ENCODE measurements around the gene PMS1. TPM values are rescaled to one million over a fixed set of nuclear protein-coding genes. Genes with fewer than 3 reads are reported as not detected.

Gene PMS1
- total and polyA plus RNA-seq, 9 of the 15 experiments (the other 6 are each of a cell fraction or from before 2014, with no cell fraction given) = 14.5 to 29.8 (median 24.7) TPM

- Histone ChIP-seq H3K36me3 (ENCODE audit: control insufficient read depth, insufficient read depth, low read length) (peaks cover 64% of the 10 kb centered on the region), H3K9me1 (ENCODE audit: control insufficient read depth, insufficient read depth, low read length) (no peaks in the 10 kb centered on the region), H3K4me3 (no peak overlapping the region), H3K9me3 (replicated peaks; ENCODE audit: control insufficient read depth, insufficient read depth, low read depth, low read length) (no peaks in the 10 kb centered on the region), H3K79me2 (ENCODE audit: control insufficient read depth, insufficient read depth, low read length) (no peaks in the 10 kb centered on the region; the same call in 2 of the 3 replicates), H4K20me1 (replicated peaks; ENCODE audit: control insufficient read depth, insufficient read depth, low read length) (no peaks in the 10 kb centered on the region), H3K27ac (ENCODE audit: extremely low read depth, low read depth, low read length) (no peak overlapping the region), H3K9ac (ENCODE audit: insufficient read depth in 1 of 2, low read depth in 2 of 2, low read length in 2 of 2) (no peak overlapping the region), H3K27me3 (ENCODE audit: control insufficient read depth in 2 of 2, insufficient read depth in 2 of 2, low read length in 2 of 2) (no peaks in the 10 kb centered on the region), H2AFZ (ENCODE audit: low read depth, low read length) (no peak overlapping the region), H3K4me2 (ENCODE audit: insufficient read depth, low read length) (no peak overlapping the region), H3K4me1 (replicated peaks in 1 of 2; ENCODE audit: control insufficient read depth in 2 of 2, insufficient read depth in 2 of 2, low read length in 2 of 2) (no peaks in the 10 kb centered on the region)
- FAIRE-seq (no peak), ATAC-seq (no peak), DNase-seq (ENCODE audit: extremely low read depth in 1 of 4, low spot score in 3 of 4) (no peak)
- no peak for TF ChIP-seq PYGO2 (tag; IDR thresholded peaks at IDR 0.05)
- no peak for TF ChIP-seq FOXK1 (CRISPR knock-in tag; IDR thresholded peaks at IDR 0.05; ENCODE audit: borderline replicate concordance)
- no peak for TF ChIP-seq ZNF282 (CRISPR knock-in tag; IDR thresholded peaks at IDR 0.05)
- POLR2A ChIA-PET = interaction anchor here (0.8 kb wide), 1 partner anchor 314 kb away, joined by 3 read pairs; no protein-coding TSS in a partner anchor
- in situ Hi-C loops (cut with MboI) = no loop called here
- CTCF ChIA-PET (ENCODE audit: low intra/inter-chr PET ratio) = no interaction called here
- BruUV-seq (replicated peaks) = no TSS peak
- intact Hi-C loops (cut with micrococcal nuclease) = loop anchor here (10.0 kb wide), 1 partner anchor 162 kb away; no protein-coding TSS in a partner anchor
- 93% methylated on average over 2 of the region's 2 CpGs for WGBS (ENCODE audit: insufficient coverage, low coverage, missing lambda C conversion rate)
Observed at GRCh38 chr2:189802396-189802912, 18.2 kb downstream of the PMS1 start.

- no peak for FAIRE-seq
- Histone ChIP-seq H3K27me3 (ENCODE audit: control insufficient read depth in 2 of 2, insufficient read depth in 2 of 2, low read length in 2 of 2) (no peaks in the 10 kb centered on the region), H3K4me2 (ENCODE audit: insufficient read depth, low read length) (no peak overlapping the region), H3K9me1 (ENCODE audit: control insufficient read depth, insufficient read depth, low read length) (no peaks in the 10 kb centered on the region), H3K27ac (ENCODE audit: extremely low read depth, low read depth, low read length) (no peak overlapping the region), H3K9ac (ENCODE audit: insufficient read depth in 1 of 2, low read depth in 2 of 2, low read length in 2 of 2) (no peak overlapping the region), H3K4me1 (replicated peaks in 1 of 2; ENCODE audit: control insufficient read depth in 2 of 2, insufficient read depth in 2 of 2, low read length in 2 of 2) (no peaks in the 10 kb centered on the region), H3K9me3 (replicated peaks; ENCODE audit: control insufficient read depth, insufficient read depth, low read depth, low read length) (no peaks in the 10 kb centered on the region), H3K4me3 (no peak overlapping the region), H3K79me2 (ENCODE audit: control insufficient read depth, insufficient read depth, low read length) (no peaks in the 10 kb centered on the region; the same call in 2 of the 3 replicates), H4K20me1 (replicated peaks; ENCODE audit: control insufficient read depth, insufficient read depth, low read length) (no peaks in the 10 kb centered on the region), H2AFZ (ENCODE audit: low read depth, low read length) (no peak overlapping the region), H3K36me3 (ENCODE audit: control insufficient read depth, insufficient read depth, low read length) (peaks cover 59% of the 10 kb centered on the region)
- in situ Hi-C loops (cut with MboI) (no loop called here), intact Hi-C loops (cut with micrococcal nuclease) (loop anchor here (10.0 kb wide), 1 partner anchor 161 kb away; no protein-coding TSS in a partner anchor)
- BruUV-seq (replicated peaks) = no TSS peak
- no peak for ATAC-seq
- ChIA-PET POLR2A (no interaction called here), CTCF (ENCODE audit: low intra/inter-chr PET ratio) (no interaction called here)
- whole genome bisulfite sequencing (ENCODE audit: insufficient coverage, low coverage, missing lambda C conversion rate) = 95% methylated on average over 3 of the region's 3 CpGs
- TF ChIP-seq YBX1 (IDR thresholded peaks at IDR 0.05) (no peak), SAFB2 (IDR thresholded peaks at IDR 0.05; ENCODE audit: borderline replicate concordance, low read depth, low read length, severe bottlenecking) (no peak), ZNF408 (CRISPR knock-in tag; IDR thresholded peaks at IDR 0.05; ENCODE audit: low read depth) (no peak), GATAD2B (IDR thresholded peaks at IDR 0.05; ENCODE audit: borderline replicate concordance) (no peak), E2F4 (CRISPR knock-in tag; IDR thresholded peaks at IDR 0.05; ENCODE audit: low read depth) (no peak)
- TF ChIP-seq, protein P1, sequence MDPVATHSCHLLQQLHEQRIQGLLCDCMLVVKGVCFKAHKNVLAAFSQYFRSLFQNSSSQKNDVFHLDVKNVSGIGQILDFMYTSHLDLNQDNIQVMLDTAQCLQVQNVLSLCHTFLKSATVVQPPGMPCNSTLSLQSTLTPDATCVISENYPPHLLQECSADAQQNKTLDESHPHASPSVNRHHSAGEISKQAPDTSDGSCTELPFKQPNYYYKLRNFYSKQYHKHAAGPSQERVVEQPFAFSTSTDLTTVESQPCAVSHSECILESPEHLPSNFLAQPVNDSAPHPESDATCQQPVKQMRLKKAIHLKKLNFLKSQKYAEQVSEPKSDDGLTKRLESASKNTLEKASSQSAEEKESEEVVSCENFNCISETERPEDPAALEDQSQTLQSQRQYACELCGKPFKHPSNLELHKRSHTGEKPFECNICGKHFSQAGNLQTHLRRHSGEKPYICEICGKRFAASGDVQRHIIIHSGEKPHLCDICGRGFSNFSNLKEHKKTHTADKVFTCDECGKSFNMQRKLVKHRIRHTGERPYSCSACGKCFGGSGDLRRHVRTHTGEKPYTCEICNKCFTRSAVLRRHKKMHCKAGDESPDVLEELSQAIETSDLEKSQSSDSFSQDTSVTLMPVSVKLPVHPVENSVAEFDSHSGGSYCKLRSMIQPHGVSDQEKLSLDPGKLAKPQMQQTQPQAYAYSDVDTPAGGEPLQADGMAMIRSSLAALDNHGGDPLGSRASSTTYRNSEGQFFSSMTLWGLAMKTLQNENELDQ (CRISPR knock-in tag; IDR thresholded peaks at IDR 0.05; ENCODE audit: borderline replicate concordance) = no peak
- no peak for DNase-seq (ENCODE audit: extremely low read depth in 1 of 4, low spot score in 3 of 4)
Observed at GRCh38 chr2:189803431-189803830, 19.2 kb downstream of the PMS1 start.
